Smooth muscle cell (in vitro differentiated cells): ENCODE measurements around the gene MCUR1. TPM values are rescaled to one million over a fixed set of nuclear protein-coding genes. Genes with fewer than 3 reads are reported as not detected.
A peak's percentile ranks its signal among the peaks of the same experiment; 100 is the strongest.

Experiments
- DNase-seq: peaks from one replicate; lab custom pipeline; 2025; ENCODE audit not compliant: unreplicated experiment; lab: John Stamatoyannopoulos, UW
- H2AFZ ChIP-seq: fragments of 200-600 bp; sonication (generic); 2 replicates; pipeline ENCODE4 v1.6.0; 2016; ENCODE audit warnings: antibody characterized with exemption, low read depth, mild to moderate bottlenecking
- H3F3A ChIP-seq: fragments of 200-600 bp; sonication (generic); 2 replicates; pipeline ENCODE4 v1.6.0; 2017; ENCODE audit warnings: antibody characterized with exemption, low read depth
- H3K27ac ChIP-seq: fragments of 200-600 bp; sonication (generic); 2 replicates; pipeline ENCODE4 v1.5.1; 2016; ENCODE audit warnings: low read depth, mild to moderate bottlenecking
- H3K27me3 ChIP-seq: fragments of 200-600 bp; sonication (generic); 2 replicates; pipeline ENCODE4 v1.6.1; 2016; ENCODE audit warnings: low read depth, mild to moderate bottlenecking
- H3K36me3 ChIP-seq: fragments of 200-600 bp; sonication (generic); 2 replicates; pipeline ENCODE4 v1.5.1; 2016; ENCODE audit warnings: low read depth
- H3K4me1 ChIP-seq: fragments of 200-600 bp; sonication (generic); 2 replicates; pipeline ENCODE4 v1.5.1; 2016; ENCODE audit warnings: low read depth
- H3K4me2 ChIP-seq: fragments of 200-600 bp; sonication (generic); 2 replicates; pipeline ENCODE4 v1.6.0; 2016; ENCODE audit warnings: mild to moderate bottlenecking
- H3K4me3 ChIP-seq: fragments of 200-600 bp; sonication (generic); 2 replicates; pipeline ENCODE4 v1.5.1; 2016; ENCODE audit warnings: mild to moderate bottlenecking
- H3K79me2 ChIP-seq: fragments of 200-600 bp; sonication (generic); 2 replicates; pipeline ENCODE4 v1.6.0; 2016; ENCODE audit warnings: low read depth, mild to moderate bottlenecking
- H3K9ac ChIP-seq: fragments of 200-600 bp; sonication (generic); 2 replicates; pipeline ENCODE4 v1.6.0; 2016; ENCODE audit warnings: low read depth
- H3K9me3 ChIP-seq: fragments of 200-600 bp; sonication (generic); replicated peaks from 2 replicates; pipeline ENCODE4 v1.5.1; 2016; ENCODE audit warnings: low read depth
- H4K20me1 ChIP-seq: fragments of 200-600 bp; sonication (generic); 2 replicates; pipeline ENCODE4 v1.6.0; 2016; ENCODE audit warnings: low read depth
- WGBS: methylation state at CpG from one replicate; pipeline ENCODE4 v1.1.7; 2016; ENCODE audit warnings: low lambda C conversion rate; 5-methylcytosine and 5-hydroxymethylcytosine counted together
- polyA plus RNA-seq: library from polyadenylated mRNA; unstranded; fragments of >200 nt; fragmentation: Nextera tagmentation; extraction: Ambion mirVana; gene quantifications from 2 replicates; pipeline ENCODE4 v1.2.1, GENCODE V29; 2016
- total RNA-seq: library from RNA; depleted of rRNA; stranded (reverse); fragments of >200 nt; gene quantifications from 2 replicates; pipeline ENCODE4 v1.2.3, GENCODE V29; 2014
- TF ChIP-seq, protein P1 (sequence below): fragments of 200-600 bp; sonication (generic); IDR thresholded peaks from 2 replicates; pipeline ENCODE4 v1.5.1; 2017; ENCODE audit warnings: borderline replicate concordance, mild to moderate bottlenecking, antibody characterized with exemption; ENCODE audit not compliant: insufficient read depth, poor library complexity, severe bottlenecking

MCUR1 gene
- total and polyA plus RNA-seq, 2 experiments from 2014 or later: 11.3 to 23.4 TPM

DNA sequence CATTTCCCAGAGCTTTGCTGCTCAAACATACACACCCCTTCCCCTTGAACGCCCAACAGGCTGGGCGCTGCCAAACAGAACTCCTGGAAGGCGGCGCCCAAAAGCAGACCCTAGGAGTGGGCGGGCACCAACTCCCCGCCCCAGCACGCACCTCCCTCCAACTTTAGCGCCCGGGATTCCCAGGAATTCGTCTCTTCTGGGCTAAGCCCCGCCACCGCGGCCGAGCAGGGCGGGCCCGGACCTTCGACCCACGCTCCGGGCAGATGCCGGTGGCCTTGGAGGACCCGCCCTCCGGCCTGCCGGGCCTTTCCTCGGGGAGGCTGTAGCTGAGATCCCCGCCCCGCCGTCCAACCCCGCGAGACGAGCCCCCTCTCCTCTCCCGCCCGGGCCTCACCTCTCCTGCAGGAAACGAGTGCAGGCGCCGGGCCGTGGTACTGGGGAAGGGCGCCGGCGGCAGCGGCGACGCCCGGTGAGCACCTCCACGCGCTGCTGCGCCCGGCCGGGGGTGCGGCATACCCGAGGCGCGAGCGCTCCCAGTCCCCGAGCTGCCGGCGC lies 659 bp downstream of the MCUR1 start:
- under 1% methylated on average over 31 of the region's 56 CpGs for WGBS
- Histone ChIP-seq H3K4me1 (peaks cover 13% of the 10 kb centered on the region), H3K27ac (peak overlapping the region; percentile 76), H3K9me3 (no peaks in the 10 kb centered on the region), H3K36me3 (no peaks in the 10 kb centered on the region), H3K27me3 (no peaks in the 10 kb centered on the region), H2AFZ (peak overlapping the region; percentile 94), H4K20me1 (peaks cover 41% of the 10 kb centered on the region), H3K79me2 (peaks cover 30% of the 10 kb centered on the region), H3K9ac (peak overlapping the region; percentile 79), H3K4me2 (peak overlapping the region; percentile 94), H3K4me3 (peak overlapping the region; percentile 96), H3F3A (peaks cover 3% of the 10 kb centered on the region)
- TF ChIP-seq, protein P1, sequence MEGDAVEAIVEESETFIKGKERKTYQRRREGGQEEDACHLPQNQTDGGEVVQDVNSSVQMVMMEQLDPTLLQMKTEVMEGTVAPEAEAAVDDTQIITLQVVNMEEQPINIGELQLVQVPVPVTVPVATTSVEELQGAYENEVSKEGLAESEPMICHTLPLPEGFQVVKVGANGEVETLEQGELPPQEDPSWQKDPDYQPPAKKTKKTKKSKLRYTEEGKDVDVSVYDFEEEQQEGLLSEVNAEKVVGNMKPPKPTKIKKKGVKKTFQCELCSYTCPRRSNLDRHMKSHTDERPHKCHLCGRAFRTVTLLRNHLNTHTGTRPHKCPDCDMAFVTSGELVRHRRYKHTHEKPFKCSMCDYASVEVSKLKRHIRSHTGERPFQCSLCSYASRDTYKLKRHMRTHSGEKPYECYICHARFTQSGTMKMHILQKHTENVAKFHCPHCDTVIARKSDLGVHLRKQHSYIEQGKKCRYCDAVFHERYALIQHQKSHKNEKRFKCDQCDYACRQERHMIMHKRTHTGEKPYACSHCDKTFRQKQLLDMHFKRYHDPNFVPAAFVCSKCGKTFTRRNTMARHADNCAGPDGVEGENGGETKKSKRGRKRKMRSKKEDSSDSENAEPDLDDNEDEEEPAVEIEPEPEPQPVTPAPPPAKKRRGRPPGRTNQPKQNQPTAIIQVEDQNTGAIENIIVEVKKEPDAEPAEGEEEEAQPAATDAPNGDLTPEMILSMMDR: no peak
- peak; percentile 61 for DNase-seq

GRCh38 chr6:13813026-13813425 lies 1.3 kb downstream of the MCUR1 start:
- Histone ChIP-seq H3K9me3 (no peaks in the 10 kb centered on the region), H3K4me3 (peak overlapping the region; percentile 96), H3K4me2 (peak overlapping the region; percentile 94), H3K27ac (peak overlapping the region; percentile 76), H3K36me3 (no peaks in the 10 kb centered on the region), H3K9ac (peak overlapping the region; percentile 79), H3K79me2 (peaks cover 30% of the 10 kb centered on the region), H3K4me1 (peaks cover 13% of the 10 kb centered on the region), H3F3A (peaks cover 3% of the 10 kb centered on the region), H2AFZ (no peak overlapping the region), H3K27me3 (no peaks in the 10 kb centered on the region), H4K20me1 (peaks cover 46% of the 10 kb centered on the region)
- 40% methylated on average over 7 of the region's 7 CpGs for WGBS
- TF ChIP-seq, protein P1: no peak
- no peak for DNase-seq

DNA sequence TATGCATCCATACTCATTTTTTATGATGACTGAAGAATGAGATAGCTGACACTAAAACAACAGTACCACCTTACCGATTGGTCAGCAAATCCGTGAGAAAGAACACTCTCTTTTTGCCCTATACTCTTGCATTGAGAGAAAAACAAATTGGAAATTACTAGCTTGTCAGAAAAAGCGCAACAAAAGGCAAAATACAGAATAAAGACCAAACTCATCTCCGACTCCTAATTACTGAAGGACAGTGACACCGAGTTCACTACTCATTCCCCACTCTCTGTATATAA lies 2.1 kb downstream of the MCUR1 start:
- no peak for DNase-seq
- Histone ChIP-seq H3K79me2 (peaks cover 30% of the 10 kb centered on the region), H3K36me3 (no peaks in the 10 kb centered on the region), H3F3A (peaks cover 3% of the 10 kb centered on the region), H3K4me1 (peaks cover 13% of the 10 kb centered on the region), H3K27ac (no peak overlapping the region), H3K27me3 (no peaks in the 10 kb centered on the region), H3K4me3 (no peak overlapping the region), H3K9ac (no peak overlapping the region), H2AFZ (no peak overlapping the region), H3K4me2 (peak overlapping the region; percentile 94), H4K20me1 (peaks cover 53% of the 10 kb centered on the region), H3K9me3 (no peaks in the 10 kb centered on the region)
- 97% methylated on average over 5 of the region's 5 CpGs for WGBS
- TF ChIP-seq, protein P1: no peak
